MM.1S (cell line): Measurements from ENCODE around the gene RASA4B.

Source experiments
- DNase-seq: peaks from one replicate; pipeline ENCODE4 v3.0.0-alpha.2; 2015
- H2AFZ ChIP-seq: fragments of 300-600 bp; sonication (generic); 2 replicates; pipeline ENCODE4 v1.6.0; 2016; ENCODE audit warnings: antibody characterized with exemption, low read length
- H3F3A ChIP-seq: fragments of 300-600 bp; sonication (generic); 2 replicates; pipeline ENCODE4 v1.6.1; 2016; ENCODE audit warnings: mild to moderate bottlenecking, antibody characterized with exemption, low read length, moderate library complexity, mixed read lengths; ENCODE audit not compliant: insufficient read depth
- H3K27ac ChIP-seq: fragments of 300-600 bp; sonication (generic); 2 replicates; pipeline ENCODE4 v1.5.1; 2016; ENCODE audit warnings: mild to moderate bottlenecking, low read length
- H3K27me3 ChIP-seq: fragments of 300-600 bp; sonication (generic); replicated peaks from 2 replicates; pipeline ENCODE4 v1.6.0; 2016; ENCODE audit warnings: low read length; ENCODE audit not compliant: insufficient read depth
- H3K36me3 ChIP-seq: fragments of 300-600 bp; sonication (generic); replicated peaks from 2 replicates; pipeline ENCODE4 v1.6.1; 2016; ENCODE audit warnings: mild to moderate bottlenecking, low read length, mixed read lengths; ENCODE audit not compliant: insufficient read depth
- H3K4me1 ChIP-seq: fragments of 300-600 bp; sonication (generic); 2 replicates; pipeline ENCODE4 v1.6.1; 2016; ENCODE audit warnings: low read length, mixed read lengths
- H3K4me2 ChIP-seq: fragments of 300-600 bp; sonication (generic); 2 replicates; pipeline ENCODE4 v1.6.0; 2016; ENCODE audit warnings: low read depth, low read length
- H3K4me3 ChIP-seq: fragments of 300-600 bp; sonication (generic); 2 replicates; pipeline ENCODE4 v1.5.1; 2016; ENCODE audit warnings: low read length, mixed read lengths
- H3K79me2 ChIP-seq: fragments of 300-600 bp; sonication (generic); 2 replicates; pipeline ENCODE4 v1.6.1; 2016; ENCODE audit warnings: mixed run types, low read length, mixed read lengths
- H3K9ac ChIP-seq: fragments of 300-600 bp; sonication (generic); 2 replicates; pipeline ENCODE4 v1.6.1; 2016; ENCODE audit warnings: low read length, mixed read lengths
- H3K9me2 ChIP-seq: fragments of 300-600 bp; sonication (generic); replicated peaks from 2 replicates; pipeline ENCODE4 v1.6.1; 2016; ENCODE audit warnings: mild to moderate bottlenecking, low read length, mixed read lengths; ENCODE audit not compliant: insufficient read depth
- H3K9me3 ChIP-seq: fragments of 300-600 bp; sonication (generic); replicated peaks from 2 replicates; pipeline ENCODE4 v1.6.1; 2016; ENCODE audit warnings: mild to moderate bottlenecking, low read length, mixed read lengths; ENCODE audit not compliant: insufficient read depth
- H4K20me1 ChIP-seq: fragments of 300-600 bp; sonication (generic); 2 replicates; pipeline ENCODE4 v1.6.1; 2016; ENCODE audit warnings: mild to moderate bottlenecking, low read length, moderate library complexity, mixed read lengths; ENCODE audit not compliant: insufficient read depth
- EZH2 ChIP-seq: fragments of 300-600 bp; sonication (generic); optimal IDR thresholded peaks from 2 replicates; pipeline ENCODE3; 2017; ENCODE audit warnings: low read depth, mild to moderate bottlenecking, antibody characterized with exemption, low read length, mixed read lengths
- EZH2phosphoT487 ChIP-seq: fragments of 300-600 bp; sonication (generic); IDR thresholded peaks from 2 replicates; pipeline ENCODE4 v1.6.1; 2018; ENCODE audit warnings: antibody characterized with exemption, low read length
- TF ChIP-seq, protein P1 (sequence below): fragments of 300-600 bp; sonication (generic); IDR thresholded peaks from 2 replicates; pipeline ENCODE4 v1.5.1; 2016; ENCODE audit warnings: antibody characterized with exemption, low read length, mixed read lengths

Gene RASA4B

DNA sequence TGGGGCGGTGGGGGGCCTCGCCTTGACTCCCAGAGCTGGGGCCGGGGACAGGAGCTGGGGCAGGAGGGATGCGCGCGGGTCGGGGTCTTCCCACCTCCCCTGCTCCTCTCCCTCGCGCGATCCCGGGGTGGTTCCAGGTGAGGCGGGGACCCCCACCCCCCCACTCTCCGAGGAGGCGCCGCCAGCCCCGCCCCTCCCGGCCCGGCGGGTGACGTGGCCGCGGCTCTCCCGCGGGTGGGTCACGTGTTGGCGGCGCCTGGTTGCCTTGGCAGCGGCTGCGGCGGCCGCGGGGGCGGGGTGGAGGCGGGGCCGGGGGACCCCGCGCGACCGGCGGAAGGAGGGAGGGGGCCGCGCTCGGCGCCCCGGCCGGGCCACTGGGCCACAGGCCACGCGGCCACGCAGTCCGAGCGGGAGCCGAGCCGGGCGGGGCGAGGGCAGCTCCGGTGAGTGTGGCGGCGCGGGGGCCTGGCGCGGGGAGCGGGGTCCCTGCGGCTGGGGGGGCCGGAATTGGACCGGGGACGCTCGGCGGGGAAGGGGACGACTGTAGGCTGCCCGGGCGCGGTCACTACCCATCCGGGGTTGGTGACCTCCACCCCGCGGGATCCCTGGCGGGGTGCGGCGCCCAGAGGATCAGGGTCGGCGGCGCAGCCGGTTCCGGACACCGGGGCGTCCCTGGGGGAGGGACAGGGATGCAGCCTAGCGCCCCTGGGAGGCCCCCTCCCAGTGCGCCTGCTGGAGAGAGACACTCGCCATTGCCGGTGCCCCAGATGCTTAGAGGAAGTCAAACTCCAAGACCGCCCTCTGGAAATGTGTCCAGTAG lies 84.1 kb downstream of the RASA4B start, which contains the start of gene ORAI2:
Gene ORAI2 (plus strand): TSS at position 357 of the 820 bp plus-strand sequence. CDS start 5,382 bp downstream, outside the sequence.
- peaks cover 46% of the 10 kb centered on the region for H3K4me1 ChIP-seq
- peak; percentile 87 for DNase-seq
- TF ChIP-seq, protein P1, sequence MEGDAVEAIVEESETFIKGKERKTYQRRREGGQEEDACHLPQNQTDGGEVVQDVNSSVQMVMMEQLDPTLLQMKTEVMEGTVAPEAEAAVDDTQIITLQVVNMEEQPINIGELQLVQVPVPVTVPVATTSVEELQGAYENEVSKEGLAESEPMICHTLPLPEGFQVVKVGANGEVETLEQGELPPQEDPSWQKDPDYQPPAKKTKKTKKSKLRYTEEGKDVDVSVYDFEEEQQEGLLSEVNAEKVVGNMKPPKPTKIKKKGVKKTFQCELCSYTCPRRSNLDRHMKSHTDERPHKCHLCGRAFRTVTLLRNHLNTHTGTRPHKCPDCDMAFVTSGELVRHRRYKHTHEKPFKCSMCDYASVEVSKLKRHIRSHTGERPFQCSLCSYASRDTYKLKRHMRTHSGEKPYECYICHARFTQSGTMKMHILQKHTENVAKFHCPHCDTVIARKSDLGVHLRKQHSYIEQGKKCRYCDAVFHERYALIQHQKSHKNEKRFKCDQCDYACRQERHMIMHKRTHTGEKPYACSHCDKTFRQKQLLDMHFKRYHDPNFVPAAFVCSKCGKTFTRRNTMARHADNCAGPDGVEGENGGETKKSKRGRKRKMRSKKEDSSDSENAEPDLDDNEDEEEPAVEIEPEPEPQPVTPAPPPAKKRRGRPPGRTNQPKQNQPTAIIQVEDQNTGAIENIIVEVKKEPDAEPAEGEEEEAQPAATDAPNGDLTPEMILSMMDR = peak; percentile 5; the same call in 1 of the 2 replicates
- TF ChIP-seq EZH2phosphoT487 (no peak), EZH2 (no peak)
- 0 out of 2 replicates have a peak within 1 kb of the TSS, but pooled peaks have one; percentile 28 for H2AFZ ChIP-seq
- H3K9ac ChIP-seq = peak within 1 kb of the TSS; percentile 99
- peaks cover 58% of the 10 kb centered on the region for H3K79me2 ChIP-seq
- 0 out of 2 replicates have a peak, but pooled peaks cover 4% of the 10 kb centered on the region for H3K36me3 ChIP-seq
- peaks cover 17% of the 10 kb centered on the region for H3F3A ChIP-seq
- peak within 1 kb of the TSS; percentile 98 for H3K4me3 ChIP-seq
- H4K20me1 ChIP-seq = no peaks in the 10 kb centered on the region
- H3K4me2 ChIP-seq = peak within 1 kb of the TSS; percentile 98
- H3K27ac ChIP-seq = peak within 1 kb of the TSS; percentile 94
- no peaks in the 10 kb centered on the region for H3K9me2 ChIP-seq
- H3K27me3 ChIP-seq = no peaks in the 10 kb centered on the region
- H3K9me3 ChIP-seq = no peaks in the 10 kb centered on the region
